SU-DHL-6 (cell line): ENCODE results near the gene WASL.

Experiments used
- CTCF ChIP-seq: fragments of 200-600 bp; sonication (generic); IDR thresholded peaks from one replicate; pipeline ENCODE4 v1.5.1; 2017; ENCODE audit warnings: antibody characterized with exemption, mild to moderate bottlenecking, low read length, moderate library complexity; ENCODE audit not compliant: insufficient read depth, poor library complexity, severe bottlenecking
- EZH2phosphoT487 ChIP-seq: fragments of 200-600 bp; sonication (generic), shearing (Covaris generic); conservative IDR thresholded peaks from 2 replicates; pipeline ENCODE4 v1.6.1; 2018; ENCODE audit warnings: mild to moderate bottlenecking, antibody characterized with exemption, low read length, moderate library complexity, mixed read lengths

- TF ChIP-seq CTCF (no peak), EZH2phosphoT487 (no peak)
Observed at GRCh38 chr7:123738356-123738755, 10.4 kb downstream of the WASL start.
